K562 (cell line): ENCODE results near the gene UNC5C. TPM values are rescaled to one million over a fixed set of nuclear protein-coding genes. Genes with fewer than 3 reads are reported as not detected.

Source experiments
- ATAC-seq: fragments of 200-7000 bp; cut with Tn5 transposase; 3 replicates; pipeline ENCODE4 v1.9.1; 2020; ENCODE audit warnings: moderate library complexity
- BruUV-seq: library from RNA; stranded (reverse); fragments of 400-500 nt; replicated peaks from 2 replicates; lab custom pipeline; 2021; lab: Mats Ljungman, UMichigan
- CTCF ChIA-PET: fragments of 300-600 bp; formaldehyde crosslinking; extraction: SDS; loops from one replicate; lab custom pipeline; 2021; ENCODE audit warnings: low intra/inter-chr PET ratio; lab: Yijun Ruan, JAX
- POLR2A ChIA-PET: fragments of 300-600, 350-650 bp; sonication (Branson Sonifier 250); formaldehyde crosslinking; extraction: SDS; loops from one replicate; lab custom pipeline; 2021; ENCODE audit warnings: antibody characterized with exemption, inconsistent platforms; lab: Yijun Ruan, JAX
- DNase-seq, 4 experiments: peaks; one replicate each; pipeline versions ENCODE4 v3.0.0 to v3.0.0-alpha.2; 2011 to 2018; ENCODE audit warnings: low spot score in 3 of 4, mixed read lengths in 3 of 4; ENCODE audit errors: extremely low read depth in 1 of 4
- FAIRE-seq: peaks from 2 replicates; lab custom pipeline; 2011; peaks lifted over from hg19 to GRCh38; lab: Jason Lieb, UNC
- H2AFZ ChIP-seq: 2 replicates; pipeline ENCODE4 v1.6.0; 2011; ENCODE audit warnings: low read depth, low read length, control low read depth, inconsistent platforms
- H3K27ac ChIP-seq: fragments of 200-600 bp; 3 replicates; pipeline ENCODE4 v1.8.0; 2011; ENCODE audit warnings: low read depth, mild to moderate bottlenecking, control low read depth, inconsistent platforms, low read length, moderate library complexity, mixed read lengths; ENCODE audit errors: extremely low read depth
- H3K27me3 ChIP-seq, 2 experiments: fragments of 300-600 bp in 1 of 2; 2 replicates in 1 of 2; 3 replicates in 1 of 2; pipeline versions ENCODE4 v1.6.0 to v1.8.0; 2011; ENCODE audit warnings: inconsistent platforms in 2 of 2, low read length in 2 of 2, mild to moderate bottlenecking in 1 of 2, mixed read lengths in 1 of 2, moderate library complexity in 1 of 2; ENCODE audit not compliant: control insufficient read depth in 2 of 2, insufficient read depth in 2 of 2
- H3K36me3 ChIP-seq: fragments of 300-600 bp; 3 replicates; pipeline ENCODE4 v1.8.0; 2011; ENCODE audit warnings: mild to moderate bottlenecking, low read length, inconsistent platforms; ENCODE audit not compliant: control insufficient read depth, insufficient read depth
- H3K4me1 ChIP-seq, 2 experiments: fragments of 200-600 bp in 1 of 2; replicated peaks in 1 of 2; 2 replicates in 1 of 2; 3 replicates in 1 of 2; pipeline versions ENCODE4 v1.5.1 to v1.8.0; 2011; ENCODE audit warnings: inconsistent platforms in 2 of 2, low read length in 2 of 2, mild to moderate bottlenecking in 1 of 2, mixed read lengths in 1 of 2, moderate library complexity in 1 of 2; ENCODE audit not compliant: control insufficient read depth in 2 of 2, insufficient read depth in 2 of 2
- H3K4me2 ChIP-seq: 2 replicates; pipeline ENCODE4 v1.6.1; 2011; ENCODE audit warnings: low read length, control low read depth, inconsistent platforms, mixed read lengths; ENCODE audit not compliant: insufficient read depth
- H3K4me3 ChIP-seq: fragments of 200-600 bp; sonication (generic), shearing (Covaris generic); 2 replicates; pipeline ENCODE4 v1.5.1; 2016; ENCODE audit warnings: control low read depth, inconsistent platforms
- H3K79me2 ChIP-seq: fragments of 200-600 bp; 3 replicates; pipeline ENCODE4 v1.8.0; 2011; ENCODE audit warnings: low read length, inconsistent platforms; ENCODE audit not compliant: control insufficient read depth, insufficient read depth
- H3K9ac ChIP-seq, 2 experiments: 2 replicates each; pipeline versions ENCODE4 v1.6.0 to v1.6.1; 2011; ENCODE audit warnings: low read depth in 2 of 2, low read length in 2 of 2, control low read depth in 1 of 2, inconsistent platforms in 1 of 2, mild to moderate bottlenecking in 1 of 2, mixed read lengths in 1 of 2; ENCODE audit not compliant: insufficient read depth in 1 of 2
- H3K9me1 ChIP-seq: one replicate; pipeline ENCODE4 v1.6.0; 2011; ENCODE audit warnings: inconsistent platforms, mild to moderate bottlenecking, low read length, moderate library complexity; ENCODE audit not compliant: control insufficient read depth, insufficient read depth
- H3K9me3 ChIP-seq: replicated peaks from 2 replicates; pipeline ENCODE4 v1.5.1; 2011; ENCODE audit warnings: low read depth, low read length, inconsistent platforms; ENCODE audit not compliant: control insufficient read depth, insufficient read depth
- H4K20me1 ChIP-seq: replicated peaks from 2 replicates; pipeline ENCODE4 v1.6.1; 2011; ENCODE audit warnings: low read length, inconsistent platforms, mixed read lengths; ENCODE audit not compliant: control insufficient read depth, insufficient read depth
- CBX1 ChIP-seq: sonication (generic); IDR thresholded peaks from 2 replicates; pipeline ENCODE4 v1.6.1; 2016; ENCODE audit warnings: antibody characterized with exemption, low read depth, mild to moderate bottlenecking
- CHD4 ChIP-seq: fragments of 200-600 bp; sonication (generic); IDR thresholded peaks from 3 replicates; pipeline ENCODE4 v1.6.1; 2012; ENCODE audit warnings: low read depth, mild to moderate bottlenecking, mixed read lengths, low read length, inconsistent platforms; ENCODE audit not compliant: insufficient read depth, insufficient replicate concordance, poor library complexity, severe bottlenecking
- DNMT1 ChIP-seq: fragments of 450-650 bp; IDR thresholded peaks from 2 replicates; pipeline ENCODE4 v1.6.1; 2016; ENCODE audit warnings: antibody characterized with exemption, mild to moderate bottlenecking
- FOXK2 ChIP-seq, 2 experiments: fragments of 450-650 bp; IDR thresholded peaks in 1 of 2; conservative IDR thresholded peaks in 1 of 2; 2 replicates each; pipeline ENCODE4 v1.6.1; 2016; ENCODE audit warnings: low read depth in 2 of 2, mild to moderate bottlenecking in 1 of 2
- IRF2 ChIP-seq: sonication (generic); formaldehyde crosslinking; IDR thresholded peaks from 2 replicates; pipeline ENCODE4 v1.8.1; 2022; ENCODE audit warnings: mild to moderate bottlenecking, missing genetic modification reagents
- L3MBTL2 ChIP-seq: fragments of 450-650 bp; IDR thresholded peaks from 2 replicates; pipeline ENCODE4 v1.6.1; 2016; ENCODE audit warnings: mild to moderate bottlenecking, moderate library complexity
- NEUROD1 ChIP-seq: fragments of 150-350 bp; IDR thresholded peaks from 2 replicates; pipeline ENCODE4 v1.6.1; 2014; ENCODE audit warnings: borderline replicate concordance, low read length, low read depth; ENCODE audit not compliant: partially characterized antibody
- NUFIP1 ChIP-seq: fragments of 450-650 bp; IDR thresholded peaks from 2 replicates; pipeline ENCODE4 v1.6.1; 2018; ENCODE audit not compliant: partially characterized antibody
- PRPF4 ChIP-seq: fragments of 200-400 bp; formaldehyde crosslinking; IDR thresholded peaks from one replicate; pipeline ENCODE4 v1.6.1; 2017; ENCODE audit warnings: low read length, low read depth, mild to moderate bottlenecking; ENCODE audit not compliant: insufficient read depth, poor library complexity, severe bottlenecking
- RBFOX2 ChIP-seq: fragments of 200-400 bp; formaldehyde crosslinking; IDR thresholded peaks from 2 replicates; pipeline ENCODE4 v1.6.1; 2017; ENCODE audit warnings: low read depth, mild to moderate bottlenecking, low read length, moderate library complexity
- RBM15 ChIP-seq: fragments of 200-400 bp; formaldehyde crosslinking; IDR thresholded peaks from 2 replicates; pipeline ENCODE4 v1.6.1; 2018; ENCODE audit warnings: mild to moderate bottlenecking, low read length, moderate library complexity; ENCODE audit not compliant: insufficient read depth
- SIN3A ChIP-seq, 2 experiments: fragments of 150-350 bp in 1 of 2; IDR thresholded peaks; 2 replicates each; pipeline ENCODE4 v1.6.1; 2011 to 2016; ENCODE audit warnings: borderline replicate concordance in 2 of 2, low read depth in 2 of 2, low read length in 2 of 2, mild to moderate bottlenecking in 2 of 2, moderate library complexity in 2 of 2; ENCODE audit not compliant: control insufficient read depth in 1 of 2
- SIN3B ChIP-seq: fragments of 450-650 bp; IDR thresholded peaks from 2 replicates; pipeline ENCODE4 v1.6.1; 2017; ENCODE audit warnings: low read depth, mild to moderate bottlenecking, moderate library complexity
- SRSF1 ChIP-seq: fragments of 200-400 bp; formaldehyde crosslinking; IDR thresholded peaks from 2 replicates; pipeline ENCODE4 v1.6.1; 2017; ENCODE audit warnings: mild to moderate bottlenecking, low read depth, low read length, moderate library complexity
- TSC22D4 ChIP-seq: fragments of 450-650 bp; IDR thresholded peaks from 2 replicates; pipeline ENCODE4 v1.6.1; 2016; ENCODE audit warnings: missing genetic modification characterization, missing biosample characterization, control low read depth
- USF1 ChIP-seq: sonication (generic); formaldehyde crosslinking; IDR thresholded peaks from 2 replicates; pipeline ENCODE4 v1.9.0; 2022; ENCODE audit warnings: mild to moderate bottlenecking, missing genetic modification reagents
- XRCC3 ChIP-seq: fragments of 450-650 bp; IDR thresholded peaks from 2 replicates; pipeline ENCODE4 v1.6.1; 2017; ENCODE audit warnings: mild to moderate bottlenecking, moderate library complexity
- ZNF175 ChIP-seq: fragments of 200-800 bp; sonication (Bioruptor generic); IDR thresholded peaks from 2 replicates; pipeline ENCODE4 v1.6.1; 2016; ENCODE audit warnings: low read depth, mild to moderate bottlenecking, missing genetic modification characterization, missing compliant biosample characterization
- ZNF274 ChIP-seq: IDR thresholded peaks from 2 replicates; pipeline ENCODE4 v1.6.1; 2011; ENCODE audit warnings: low read depth, mild to moderate bottlenecking, low read length, moderate library complexity, borderline replicate concordance
- WGBS: fragments of 100-300 bp; shearing (Covaris generic); methylation state at CpG from one replicate; pipeline ENCODE4 v1.1.6; 2016; ENCODE audit warnings: low coverage, mixed read lengths; ENCODE audit not compliant: insufficient coverage; ENCODE audit errors: missing lambda C conversion rate; 5-methylcytosine and 5-hydroxymethylcytosine counted together
- in situ Hi-C: fragments of 300-500 bp; cut with MboI; formaldehyde crosslinking; loops from 4 replicates; pipeline ENCODE4 v1.15.0; 2018; ENCODE audit warnings: inconsistent platforms, mixed read lengths
- intact Hi-C: fragments of 100-400 bp; cut with micrococcal nuclease; formaldehyde crosslinking; loops from 2 replicates; pipeline ENCODE4 v1.14.2; 2022
- polyA plus RNA-seq, 8 experiments: library from polyadenylated mRNA; depleted of rRNA in 4 of 8; stranded (reverse) in 5 of 8; unstranded in 3 of 8; fragments of >200 nt; fragmentation: Nextera tagmentation in 2 of 8; fragmentation: Illumina TruSeq in 1 of 8; extraction: Ambion mirVana in 2 of 8; extraction: Trizol in 1 of 8; gene quantifications; 2 replicates each; pipeline versions ENCODE4 v1.2.1 to v1.2.3, GENCODE V29; 2011 to 2014; ENCODE audit warnings: inconsistent platforms in 1 of 8, missing spikeins in 1 of 8
- total RNA-seq, 7 experiments: library from RNA; depleted of rRNA in 6 of 7; stranded (reverse); fragments of >200 nt in 6 of 7; fragmentation: Illumina TruSeq in 2 of 7; extraction: Trizol in 2 of 7; gene quantifications; 2 replicates each; pipeline versions ENCODE4 v1.2.1 to v1.2.3, GENCODE V29; 2011 to 2021; ENCODE audit warnings: low replicate concordance in 1 of 7

UNC5C gene
- total and polyA plus RNA-seq, 9 of the 15 experiments (the other 6 are each of a cell fraction or from before 2014, with no cell fraction given): under 0.01 to 0.10 (median 0.03) TPM; not detected in 1

- Histone ChIP-seq H3K9me1 (no peaks in the 10 kb centered on the region), H3K4me1 (no peaks in the 10 kb centered on the region), H4K20me1 (no peaks in the 10 kb centered on the region), H3K4me3 (no peak overlapping the region), H3K36me3 (no peaks in the 10 kb centered on the region), H2AFZ (no peak overlapping the region), H3K9ac (no peak overlapping the region), H3K79me2 (no peaks in the 10 kb centered on the region), H3K4me2 (no peak overlapping the region), H3K27ac (no peak overlapping the region), H3K27me3 (no peaks in the 10 kb centered on the region), H3K9me3 (no peaks in the 10 kb centered on the region)
- no TSS peak for BruUV-seq
- CTCF ChIA-PET: no interaction called here
- no peak for FAIRE-seq
- POLR2A ChIA-PET: no interaction called here
- no peak for TF ChIP-seq CHD4
- TF ChIP-seq FOXK2 (conservative IDR thresholded peaks at IDR 0.05 in 1 of 2, IDR thresholded peaks at IDR 0.05 in 1 of 2; ENCODE audit: low read depth in 2 of 2): no peak
- TF ChIP-seq PRPF4: no peak
- TF ChIP-seq RBFOX2: no peak
- TF ChIP-seq USF1: no peak
- no peak for TF ChIP-seq ZNF274
- no peak for TF ChIP-seq XRCC3
- no peak for TF ChIP-seq IRF2 (CRISPR knock-in tag)
- no peak for TF ChIP-seq SIN3A (IDR thresholded peaks at IDR 0.05; ENCODE audit: borderline replicate concordance in 2 of 2, control insufficient read depth in 1 of 2, low read depth in 2 of 2, low read length in 2 of 2)
- no peak for TF ChIP-seq ZNF175 (CRISPR knock-in tag)
- no peak for TF ChIP-seq CBX1
- TF ChIP-seq NEUROD1: no peak
- TF ChIP-seq DNMT1: no peak
- TF ChIP-seq TSC22D4: no peak
- no peak for TF ChIP-seq SIN3B
- TF ChIP-seq NUFIP1: no peak
- no peak for TF ChIP-seq SRSF1
- TF ChIP-seq RBM15: no peak
- TF ChIP-seq L3MBTL2: no peak
- intact Hi-C loops (no loop called here), in situ Hi-C loops (loop anchor here (25.0 kb wide), 1 partner anchor 362 kb away; no protein-coding TSS in a partner anchor)
- no peak for DNase-seq
- 0% methylated on average over 2 of the region's 2 CpGs for WGBS
- no peak for ATAC-seq
These were observed 24.0 kb downstream of the UNC5C start for GRCh38 chr4:95524729-95525128.
